GM23338 (cell line): ENCODE data around the gene GAR1. TPM values are rescaled to one million over a fixed set of nuclear protein-coding genes. Genes with fewer than 3 reads are reported as not detected.
A peak's percentile ranks its signal among the peaks of the same experiment; 100 is the strongest.

Source experiments
- ATAC-seq: fragments of 200-7000 bp; cut with Tn5 transposase; 3 replicates; pipeline ENCODE4 v1.9.1; 2020
- DNase-seq: peaks from one replicate; pipeline ENCODE4 v3.0.0-alpha.2; 2015; ENCODE audit warnings: low spot score
- H2AFZ ChIP-seq: fragments of 200-600 bp; sonication (generic); 2 replicates; pipeline ENCODE4 v1.8.0; 2016; ENCODE audit warnings: antibody characterized with exemption, mild to moderate bottlenecking, moderate library complexity
- H3F3A ChIP-seq: fragments of 200-600 bp; sonication (generic); replicated peaks from 2 replicates; pipeline ENCODE4 v1.8.0; 2017; ENCODE audit warnings: antibody characterized with exemption, mixed run types, low read depth
- H3K27ac ChIP-seq: fragments of 200-600 bp; sonication (generic); 2 replicates; pipeline ENCODE4 v1.6.1; 2016; ENCODE audit warnings: low read depth
- H3K27me3 ChIP-seq: fragments of 200-600 bp; sonication (generic); 2 replicates; pipeline ENCODE4 v1.8.0; 2016; ENCODE audit warnings: mild to moderate bottlenecking, mixed run types, moderate library complexity; ENCODE audit not compliant: insufficient read depth
- H3K36me3 ChIP-seq: fragments of 200-600 bp; sonication (generic); 2 replicates; pipeline ENCODE4 v1.8.0; 2016; ENCODE audit warnings: mild to moderate bottlenecking; ENCODE audit not compliant: insufficient read depth
- H3K4me1 ChIP-seq: fragments of 200-600 bp; sonication (generic); 2 replicates; pipeline ENCODE4 v1.8.0; 2016; ENCODE audit warnings: mild to moderate bottlenecking, moderate library complexity; ENCODE audit not compliant: insufficient read depth
- H3K4me2 ChIP-seq: fragments of 200-600 bp; sonication (generic); 2 replicates; pipeline ENCODE4 v1.7.1; 2017; ENCODE audit warnings: mixed run types
- H3K4me3 ChIP-seq: fragments of 200-600 bp; sonication (generic); 2 replicates; pipeline ENCODE4 v1.6.1; 2016; ENCODE audit warnings: mixed run types
- H3K79me2 ChIP-seq: fragments of 200-600 bp; sonication (generic); replicated peaks from 2 replicates; pipeline ENCODE4 v1.8.0; 2017; ENCODE audit warnings: mild to moderate bottlenecking; ENCODE audit not compliant: insufficient read depth
- H3K9me2 ChIP-seq: fragments of 200-600 bp; sonication (generic); 2 replicates; pipeline ENCODE4 v1.8.0; 2017; ENCODE audit not compliant: insufficient read depth
- H4K20me1 ChIP-seq: fragments of 200-600 bp; sonication (generic); replicated peaks from 2 replicates; pipeline ENCODE4 v1.8.0; 2017; ENCODE audit warnings: mild to moderate bottlenecking; ENCODE audit not compliant: insufficient read depth
- H3K27ac Mint-ChIP-seq: 2 replicates; pipeline ENCODE4 v1.8.0; 2020; ENCODE audit warnings: inconsistent platforms, mild to moderate bottlenecking, moderate library complexity, mixed read lengths
- H3K27me3 Mint-ChIP-seq: 3 replicates; pipeline ENCODE4 v1.8.0; 2022; ENCODE audit warnings: low read depth, mild to moderate bottlenecking, moderate library complexity, mixed read lengths, inconsistent platforms; ENCODE audit not compliant: insufficient read depth, poor library complexity
- H3K36me3 Mint-ChIP-seq: 3 replicates; pipeline ENCODE4 v1.8.0; 2021; ENCODE audit warnings: low read depth, mild to moderate bottlenecking, inconsistent platforms, moderate library complexity, mixed read lengths
- H3K4me1 Mint-ChIP-seq: 3 replicates; pipeline ENCODE4 v1.8.0; 2020; ENCODE audit warnings: mild to moderate bottlenecking, inconsistent platforms, mixed read lengths
- H3K4me3 Mint-ChIP-seq: 3 replicates; pipeline ENCODE4 v1.8.0; 2021; ENCODE audit warnings: moderate library complexity, mild to moderate bottlenecking, inconsistent platforms, mixed read lengths
- H3K9me3 Mint-ChIP-seq: 3 replicates; pipeline ENCODE4 v1.8.0; 2020; ENCODE audit warnings: moderate library complexity, mild to moderate bottlenecking, inconsistent platforms, mixed read lengths
- CREB1 ChIP-seq: fragments of 250-450 bp; sonication (Bioruptor Pico); IDR thresholded peaks from 2 replicates; pipeline ENCODE4 v1.5.0; 2020; ENCODE audit warnings: low read depth, mild to moderate bottlenecking, moderate library complexity
- EZH2 ChIP-seq: fragments of 200-600 bp; sonication (generic); IDR thresholded peaks from one replicate; pipeline ENCODE4 v1.8.0; 2017; ENCODE audit warnings: antibody characterized with exemption, mild to moderate bottlenecking, low read depth; ENCODE audit not compliant: unreplicated experiment
- EZH2phosphoT487 ChIP-seq: fragments of 200-600 bp; sonication (generic); IDR thresholded peaks from one replicate; pipeline ENCODE4 v1.8.1; 2018; ENCODE audit warnings: antibody characterized with exemption; ENCODE audit not compliant: unreplicated experiment
- JUNB ChIP-seq: IDR thresholded peaks from one replicate; pipeline ENCODE4 v1.6.1; 2016; ENCODE audit warnings: antibody characterized with exemption; ENCODE audit not compliant: unreplicated experiment
- NANOG ChIP-seq: IDR thresholded peaks from 2 replicates; pipeline ENCODE4 v1.6.1; 2016; ENCODE audit warnings: antibody characterized with exemption, borderline replicate concordance
- POLR2AphosphoS5 ChIP-seq: IDR thresholded peaks from 2 replicates; pipeline ENCODE4 v1.6.1; 2016; ENCODE audit warnings: antibody characterized with exemption, low read depth
- STAT1 ChIP-seq: IDR thresholded peaks from one replicate; pipeline ENCODE4 v1.6.1; 2016; ENCODE audit warnings: antibody characterized with exemption; ENCODE audit not compliant: unreplicated experiment
- ZNF114 ChIP-seq: fragments of 250-450 bp; sonication (Bioruptor Pico); IDR thresholded peaks from 2 replicates; pipeline ENCODE4 v1.5.0; 2020; ENCODE audit warnings: mild to moderate bottlenecking, moderate library complexity
- polyA plus RNA-seq: library from polyadenylated mRNA; unstranded; fragments of >200 nt; fragmentation: Nextera tagmentation; extraction: Ambion mirVana; gene quantifications from 2 replicates; pipeline ENCODE4 v1.2.1, GENCODE V29; 2016
- total RNA-seq: library from RNA; depleted of rRNA; stranded (reverse); fragments of >200 nt; shearing (Covaris generic); gene quantifications from 2 replicates; pipeline ENCODE4 v1.2.3, GENCODE V29; 2014
- TF ChIP-seq, protein P1 (sequence below): IDR thresholded peaks from 2 replicates; pipeline ENCODE4 v1.6.1; 2016; ENCODE audit warnings: antibody characterized with exemption
- TF ChIP-seq, protein P2 (sequence below): fragments of 250-450 bp; sonication (Bioruptor Pico); IDR thresholded peaks from 2 replicates; pipeline ENCODE4 v1.5.0; 2020; ENCODE audit warnings: mild to moderate bottlenecking, moderate library complexity
- TF ChIP-seq, protein P3 (sequence below): IDR thresholded peaks from one replicate; pipeline ENCODE4 v1.6.1; 2018; ENCODE audit warnings: antibody characterized with exemption; ENCODE audit not compliant: unreplicated experiment

The GAR1 gene
- total and polyA plus RNA-seq, 2 experiments from 2014 or later = 13.8 to 98.7 TPM

DNA sequence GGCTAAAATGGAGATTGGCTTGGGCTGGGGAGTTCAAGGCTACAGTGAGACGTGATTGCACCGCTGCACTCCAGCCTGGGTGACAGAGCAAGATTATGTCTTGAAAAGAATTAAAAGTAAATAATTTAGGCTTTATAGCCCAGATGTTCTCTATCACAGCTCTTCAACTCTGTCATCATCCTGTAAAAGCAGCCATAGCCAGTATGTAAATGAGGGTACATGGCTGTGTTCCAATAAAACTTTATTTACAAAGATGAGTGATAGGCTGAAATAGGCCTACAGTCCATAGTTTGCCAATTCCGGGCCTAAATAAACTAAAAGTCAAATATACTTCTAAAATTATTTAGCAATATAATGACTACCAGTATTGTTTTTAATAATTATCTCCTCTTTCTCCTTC is 21.4 kb downstream of the GAR1 start:
- H3K9me3 Mint-ChIP-seq = no peaks in the 10 kb centered on the region

More for the DNA sequence above, 21.4 kb downstream of the GAR1 start:
- Histone ChIP-seq H2AFZ (peak overlapping the region; percentile 25; the same call in 1 of the 2 replicates), H3K79me2 (no peaks in the 10 kb centered on the region), H3K27me3 (no peaks in the 10 kb centered on the region), H3K4me2 (no peak overlapping the region), H3K9me2 (no peaks in the 10 kb centered on the region), H3K4me1 (no peaks in the 10 kb centered on the region), H3K27ac (no peak overlapping the region), H4K20me1 (no peaks in the 10 kb centered on the region), H3F3A (no peaks in the 10 kb centered on the region), H3K36me3 (no peaks in the 10 kb centered on the region), H3K4me3 (no peak overlapping the region)
- H3K4me3 Mint-ChIP-seq = no peak overlapping the region
- TF ChIP-seq, protein P1, sequence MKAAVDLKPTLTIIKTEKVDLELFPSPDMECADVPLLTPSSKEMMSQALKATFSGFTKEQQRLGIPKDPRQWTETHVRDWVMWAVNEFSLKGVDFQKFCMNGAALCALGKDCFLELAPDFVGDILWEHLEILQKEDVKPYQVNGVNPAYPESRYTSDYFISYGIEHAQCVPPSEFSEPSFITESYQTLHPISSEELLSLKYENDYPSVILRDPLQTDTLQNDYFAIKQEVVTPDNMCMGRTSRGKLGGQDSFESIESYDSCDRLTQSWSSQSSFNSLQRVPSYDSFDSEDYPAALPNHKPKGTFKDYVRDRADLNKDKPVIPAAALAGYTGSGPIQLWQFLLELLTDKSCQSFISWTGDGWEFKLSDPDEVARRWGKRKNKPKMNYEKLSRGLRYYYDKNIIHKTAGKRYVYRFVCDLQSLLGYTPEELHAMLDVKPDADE = no peak
- no peak for TF ChIP-seq POLR2AphosphoS5
- TF ChIP-seq CREB1 (CRISPR knock-in tag) = no peak
- TF ChIP-seq STAT1 = no peak
- TF ChIP-seq JUNB = no peak
- no peak for TF ChIP-seq NANOG
- no peak for TF ChIP-seq EZH2
- no peak for TF ChIP-seq ZNF114 (CRISPR knock-in tag)
- TF ChIP-seq, protein P2, sequence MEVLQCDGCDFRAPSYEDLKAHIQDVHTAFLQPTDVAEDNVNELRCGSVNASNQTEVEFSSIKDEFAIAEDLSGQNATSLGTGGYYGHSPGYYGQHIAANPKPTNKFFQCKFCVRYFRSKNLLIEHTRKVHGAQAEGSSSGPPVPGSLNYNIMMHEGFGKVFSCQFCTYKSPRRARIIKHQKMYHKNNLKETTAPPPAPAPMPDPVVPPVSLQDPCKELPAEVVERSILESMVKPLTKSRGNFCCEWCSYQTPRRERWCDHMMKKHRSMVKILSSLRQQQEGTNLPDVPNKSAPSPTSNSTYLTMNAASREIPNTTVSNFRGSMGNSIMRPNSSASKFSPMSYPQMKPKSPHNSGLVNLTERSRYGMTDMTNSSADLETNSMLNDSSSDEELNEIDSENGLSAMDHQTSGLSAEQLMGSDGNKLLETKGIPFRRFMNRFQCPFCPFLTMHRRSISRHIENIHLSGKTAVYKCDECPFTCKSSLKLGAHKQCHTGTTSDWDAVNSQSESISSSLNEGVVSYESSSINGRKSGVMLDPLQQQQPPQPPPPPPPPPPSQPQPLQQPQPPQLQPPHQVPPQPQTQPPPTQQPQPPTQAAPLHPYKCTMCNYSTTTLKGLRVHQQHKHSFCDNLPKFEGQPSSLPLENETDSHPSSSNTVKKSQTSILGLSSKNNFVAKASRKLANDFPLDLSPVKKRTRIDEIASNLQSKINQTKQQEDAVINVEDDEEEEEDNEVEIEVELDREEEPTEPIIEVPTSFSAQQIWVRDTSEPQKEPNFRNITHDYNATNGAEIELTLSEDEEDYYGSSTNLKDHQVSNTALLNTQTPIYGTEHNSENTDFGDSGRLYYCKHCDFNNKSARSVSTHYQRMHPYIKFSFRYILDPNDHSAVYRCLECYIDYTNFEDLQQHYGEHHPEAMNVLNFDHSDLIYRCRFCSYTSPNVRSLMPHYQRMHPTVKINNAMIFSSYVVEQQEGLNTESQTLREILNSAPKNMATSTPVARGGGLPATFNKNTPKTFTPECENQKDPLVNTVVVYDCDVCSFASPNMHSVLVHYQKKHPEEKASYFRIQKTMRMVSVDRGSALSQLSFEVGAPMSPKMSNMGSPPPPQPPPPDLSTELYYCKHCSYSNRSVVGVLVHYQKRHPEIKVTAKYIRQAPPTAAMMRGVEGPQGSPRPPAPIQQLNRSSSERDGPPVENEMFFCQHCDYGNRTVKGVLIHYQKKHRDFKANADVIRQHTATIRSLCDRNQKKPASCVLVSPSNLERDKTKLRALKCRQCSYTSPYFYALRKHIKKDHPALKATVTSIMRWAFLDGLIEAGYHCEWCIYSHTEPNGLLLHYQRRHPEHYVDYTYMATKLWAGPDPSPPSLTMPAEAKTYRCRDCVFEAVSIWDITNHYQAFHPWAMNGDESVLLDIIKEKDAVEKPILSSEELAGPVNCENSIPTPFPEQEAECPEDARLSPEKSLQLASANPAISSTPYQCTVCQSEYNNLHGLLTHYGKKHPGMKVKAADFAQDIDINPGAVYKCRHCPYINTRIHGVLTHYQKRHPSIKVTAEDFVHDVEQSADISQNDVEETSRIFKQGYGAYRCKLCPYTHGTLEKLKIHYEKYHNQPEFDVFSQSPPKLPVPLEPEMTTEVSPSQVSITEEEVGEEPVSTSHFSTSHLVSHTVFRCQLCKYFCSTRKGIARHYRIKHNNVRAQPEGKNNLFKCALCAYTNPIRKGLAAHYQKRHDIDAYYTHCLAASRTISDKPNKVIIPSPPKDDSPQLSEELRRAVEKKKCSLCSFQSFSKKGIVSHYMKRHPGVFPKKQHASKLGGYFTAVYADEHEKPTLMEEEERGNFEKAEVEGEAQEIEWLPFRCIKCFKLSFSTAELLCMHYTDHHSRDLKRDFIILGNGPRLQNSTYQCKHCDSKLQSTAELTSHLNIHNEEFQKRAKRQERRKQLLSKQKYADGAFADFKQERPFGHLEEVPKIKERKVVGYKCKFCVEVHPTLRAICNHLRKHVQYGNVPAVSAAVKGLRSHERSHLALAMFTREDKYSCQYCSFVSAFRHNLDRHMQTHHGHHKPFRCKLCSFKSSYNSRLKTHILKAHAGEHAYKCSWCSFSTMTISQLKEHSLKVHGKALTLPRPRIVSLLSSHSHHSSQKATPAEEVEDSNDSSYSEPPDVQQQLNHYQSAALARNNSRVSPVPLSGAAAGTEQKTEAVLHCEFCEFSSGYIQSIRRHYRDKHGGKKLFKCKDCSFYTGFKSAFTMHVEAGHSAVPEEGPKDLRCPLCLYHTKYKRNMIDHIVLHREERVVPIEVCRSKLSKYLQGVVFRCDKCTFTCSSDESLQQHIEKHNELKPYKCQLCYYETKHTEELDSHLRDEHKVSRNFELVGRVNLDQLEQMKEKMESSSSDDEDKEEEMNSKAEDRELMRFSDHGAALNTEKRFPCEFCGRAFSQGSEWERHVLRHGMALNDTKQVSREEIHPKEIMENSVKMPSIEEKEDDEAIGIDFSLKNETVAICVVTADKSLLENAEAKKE (CRISPR knock-in tag) = no peak
- TF ChIP-seq EZH2phosphoT487 = no peak
- TF ChIP-seq, protein P3, sequence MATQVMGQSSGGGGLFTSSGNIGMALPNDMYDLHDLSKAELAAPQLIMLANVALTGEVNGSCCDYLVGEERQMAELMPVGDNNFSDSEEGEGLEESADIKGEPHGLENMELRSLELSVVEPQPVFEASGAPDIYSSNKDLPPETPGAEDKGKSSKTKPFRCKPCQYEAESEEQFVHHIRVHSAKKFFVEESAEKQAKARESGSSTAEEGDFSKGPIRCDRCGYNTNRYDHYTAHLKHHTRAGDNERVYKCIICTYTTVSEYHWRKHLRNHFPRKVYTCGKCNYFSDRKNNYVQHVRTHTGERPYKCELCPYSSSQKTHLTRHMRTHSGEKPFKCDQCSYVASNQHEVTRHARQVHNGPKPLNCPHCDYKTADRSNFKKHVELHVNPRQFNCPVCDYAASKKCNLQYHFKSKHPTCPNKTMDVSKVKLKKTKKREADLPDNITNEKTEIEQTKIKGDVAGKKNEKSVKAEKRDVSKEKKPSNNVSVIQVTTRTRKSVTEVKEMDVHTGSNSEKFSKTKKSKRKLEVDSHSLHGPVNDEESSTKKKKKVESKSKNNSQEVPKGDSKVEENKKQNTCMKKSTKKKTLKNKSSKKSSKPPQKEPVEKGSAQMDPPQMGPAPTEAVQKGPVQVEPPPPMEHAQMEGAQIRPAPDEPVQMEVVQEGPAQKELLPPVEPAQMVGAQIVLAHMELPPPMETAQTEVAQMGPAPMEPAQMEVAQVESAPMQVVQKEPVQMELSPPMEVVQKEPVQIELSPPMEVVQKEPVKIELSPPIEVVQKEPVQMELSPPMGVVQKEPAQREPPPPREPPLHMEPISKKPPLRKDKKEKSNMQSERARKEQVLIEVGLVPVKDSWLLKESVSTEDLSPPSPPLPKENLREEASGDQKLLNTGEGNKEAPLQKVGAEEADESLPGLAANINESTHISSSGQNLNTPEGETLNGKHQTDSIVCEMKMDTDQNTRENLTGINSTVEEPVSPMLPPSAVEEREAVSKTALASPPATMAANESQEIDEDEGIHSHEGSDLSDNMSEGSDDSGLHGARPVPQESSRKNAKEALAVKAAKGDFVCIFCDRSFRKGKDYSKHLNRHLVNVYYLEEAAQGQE = no peak
- no peaks in the 10 kb centered on the region for H3K27me3 Mint-ChIP-seq
- DNase-seq = no peak
- H3K27ac Mint-ChIP-seq = no peak overlapping the region
- ATAC-seq = no peak
- H3K36me3 Mint-ChIP-seq = no peaks in the 10 kb centered on the region
- no peaks in the 10 kb centered on the region for H3K4me1 Mint-ChIP-seq
